DMS79 treated with DMSO at 0.1 percent for 48 hours (cell line): ENCODE measurements around the gene STARD7.
"Not testable (repeated sequence)": the region's sequence is repeated elsewhere in the genome, so short reads cannot be mapped to it uniquely, and the experiment has no call there.

Experiments
- DNase-seq: peaks from one replicate; lab custom pipeline; 2025; lab: John Stamatoyannopoulos, UW

STARD7 gene

DNA sequence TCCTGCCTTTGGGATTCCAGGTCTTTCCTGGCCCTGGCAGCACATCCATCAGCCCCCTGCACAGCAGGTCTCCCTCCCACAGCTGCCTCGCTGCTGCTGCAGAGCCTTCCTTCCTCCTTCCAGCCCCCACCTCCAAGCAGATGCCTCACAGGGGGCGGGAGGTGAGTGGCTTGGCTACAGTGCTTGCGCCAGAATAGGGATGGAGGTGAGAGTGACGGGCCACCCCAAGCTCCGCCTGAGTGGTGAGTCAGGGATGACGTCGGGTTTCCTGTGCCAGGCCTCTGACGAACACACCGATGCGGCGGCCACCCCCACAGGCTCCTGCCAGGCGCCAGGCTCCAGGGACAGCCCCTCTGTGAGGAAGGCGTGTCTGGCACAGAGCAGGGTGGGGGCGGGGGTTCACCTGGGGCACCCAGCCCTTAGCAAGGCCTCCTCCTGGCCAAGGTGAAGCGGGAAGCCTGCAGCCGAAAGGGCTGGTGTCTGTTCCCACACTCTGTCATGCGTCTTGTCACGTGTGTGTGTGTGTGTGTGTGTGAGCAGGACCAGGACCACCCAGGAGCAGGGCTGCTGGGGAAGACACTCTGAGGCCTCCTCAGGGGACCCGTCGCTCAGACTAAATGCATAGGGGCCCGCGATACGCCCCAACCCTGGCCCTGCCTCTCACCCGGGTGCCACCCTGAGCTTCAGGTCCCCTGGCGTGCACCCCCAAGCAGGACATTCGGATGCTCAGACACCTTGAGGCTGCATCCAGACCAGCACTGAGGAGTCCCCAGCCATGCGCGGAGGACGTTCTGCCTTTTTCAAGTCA, 60.0 kb downstream of the STARD7 start:
- peak; percentile 85 for DNase-seq

DNA sequence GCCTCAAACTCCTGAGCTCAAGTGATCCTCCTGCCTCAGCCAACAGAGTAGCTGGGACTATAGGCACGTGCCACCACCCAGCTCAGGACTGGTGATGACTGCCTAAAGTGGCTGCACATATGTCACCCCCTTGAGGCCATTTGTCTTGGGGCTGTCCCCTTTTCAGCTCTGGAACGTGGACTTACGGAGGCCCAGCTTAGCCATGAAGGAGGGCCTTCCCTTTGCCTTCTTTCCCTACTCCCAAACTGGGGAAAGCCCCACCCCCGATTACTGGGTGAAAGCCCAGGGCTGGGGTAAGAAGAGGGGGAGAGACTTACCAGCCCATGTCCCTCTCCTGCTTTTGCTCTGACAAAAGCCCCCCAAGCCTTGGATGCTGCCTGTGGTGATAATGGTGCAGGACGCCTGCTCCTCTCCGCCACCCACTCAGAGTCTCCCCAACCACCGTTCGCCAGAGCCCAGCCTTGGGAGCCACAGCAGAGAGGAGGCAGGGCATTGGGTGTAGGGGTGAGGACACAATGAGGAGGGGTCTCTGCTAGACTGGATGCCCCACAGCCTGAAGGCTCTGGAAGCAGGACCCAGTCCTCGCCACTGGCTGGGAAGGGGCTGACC, 60.9 kb downstream of the STARD7 start:
- peak; percentile 86 for DNase-seq

DNA sequence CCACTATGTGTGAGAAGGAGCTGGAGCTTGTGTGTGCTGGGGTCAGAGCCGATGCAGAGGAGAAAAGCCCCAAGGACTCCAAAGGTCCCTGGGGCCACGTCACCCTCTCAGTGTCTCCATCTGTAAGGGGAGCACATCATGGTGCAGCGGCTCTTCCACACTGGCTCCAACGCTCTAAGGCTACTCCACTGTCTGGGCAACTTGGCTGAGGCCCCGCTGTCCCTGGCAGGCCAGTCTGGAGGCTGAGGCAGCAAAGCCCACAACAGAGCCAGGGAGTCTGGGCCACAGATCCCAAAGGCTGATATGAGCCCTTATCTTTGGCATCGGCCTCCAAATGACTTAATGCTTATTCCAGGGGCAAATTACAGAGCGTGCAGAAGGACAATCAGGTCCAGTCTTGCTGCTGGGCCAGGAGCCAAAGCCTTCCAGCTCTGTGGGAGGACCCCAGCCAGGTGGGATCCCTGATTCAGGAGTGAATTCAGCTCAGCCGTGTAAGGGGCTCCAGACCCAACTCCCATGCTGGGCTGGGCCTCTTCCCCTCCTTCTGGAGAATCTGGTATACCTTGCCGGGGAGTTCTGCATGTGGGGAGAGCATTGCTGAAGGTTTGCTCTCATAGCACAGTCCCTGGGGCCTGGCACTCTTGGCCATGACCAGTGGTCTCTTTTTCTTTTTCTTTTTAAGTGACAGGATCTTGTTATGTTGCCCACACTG, 61.6 kb downstream of the STARD7 start:
- DNase-seq, result peak; percentile 91

- DNase-seq, result peak; percentile 10
Observed at GRCh38 chr2:96146153-96146880, 62.3 kb downstream of the STARD7 start.

GRCh38 chr2:96145848-96146152, 62.8 kb downstream of the STARD7 start:
- no peak for DNase-seq

GRCh38 chr2:96145036-96145847, 63.4 kb downstream of the STARD7 start, which contains the start of gene DUSP2:
Gene DUSP2, minus strand, starts transcription at chr2:96145440. Its CDS starts 86 bp downstream, at chr2:96145354.
- peak; percentile 55 for DNase-seq

DNA sequence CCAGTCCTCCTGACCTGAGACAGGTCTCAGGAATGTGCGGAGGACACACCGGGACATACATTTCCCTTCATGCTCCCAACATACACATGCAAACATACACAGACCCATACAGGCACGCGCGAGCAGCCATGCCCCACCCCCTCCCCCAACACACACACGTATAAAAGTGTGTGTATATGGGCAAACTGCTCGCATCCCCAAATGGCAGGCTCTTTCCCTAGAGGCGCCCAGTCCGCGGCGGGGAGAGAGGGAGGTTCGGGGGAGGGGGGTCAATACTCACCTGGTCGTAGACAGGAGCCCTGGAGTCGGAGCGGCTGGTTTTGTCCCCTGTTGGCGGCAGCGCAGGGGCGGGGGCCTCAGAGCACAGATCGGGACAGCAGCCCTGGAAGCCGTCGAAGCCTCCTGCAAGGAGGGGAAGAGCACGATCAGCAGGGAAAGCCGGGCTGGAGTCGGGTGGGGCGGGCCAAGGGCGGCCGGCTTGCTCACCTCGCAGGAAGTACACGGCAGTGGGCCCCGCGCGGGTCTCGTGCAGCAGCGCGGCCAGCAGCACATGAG, 64.1 kb downstream of the STARD7 start:
- no peak for DNase-seq

- DNase-seq, result peak; percentile 46
Observed at GRCh38 chr2:96143848-96144480, 64.7 kb downstream of the STARD7 start.

- no peak for DNase-seq
Observed at GRCh38 chr2:96143231-96143847, 65.3 kb downstream of the STARD7 start.

DNA sequence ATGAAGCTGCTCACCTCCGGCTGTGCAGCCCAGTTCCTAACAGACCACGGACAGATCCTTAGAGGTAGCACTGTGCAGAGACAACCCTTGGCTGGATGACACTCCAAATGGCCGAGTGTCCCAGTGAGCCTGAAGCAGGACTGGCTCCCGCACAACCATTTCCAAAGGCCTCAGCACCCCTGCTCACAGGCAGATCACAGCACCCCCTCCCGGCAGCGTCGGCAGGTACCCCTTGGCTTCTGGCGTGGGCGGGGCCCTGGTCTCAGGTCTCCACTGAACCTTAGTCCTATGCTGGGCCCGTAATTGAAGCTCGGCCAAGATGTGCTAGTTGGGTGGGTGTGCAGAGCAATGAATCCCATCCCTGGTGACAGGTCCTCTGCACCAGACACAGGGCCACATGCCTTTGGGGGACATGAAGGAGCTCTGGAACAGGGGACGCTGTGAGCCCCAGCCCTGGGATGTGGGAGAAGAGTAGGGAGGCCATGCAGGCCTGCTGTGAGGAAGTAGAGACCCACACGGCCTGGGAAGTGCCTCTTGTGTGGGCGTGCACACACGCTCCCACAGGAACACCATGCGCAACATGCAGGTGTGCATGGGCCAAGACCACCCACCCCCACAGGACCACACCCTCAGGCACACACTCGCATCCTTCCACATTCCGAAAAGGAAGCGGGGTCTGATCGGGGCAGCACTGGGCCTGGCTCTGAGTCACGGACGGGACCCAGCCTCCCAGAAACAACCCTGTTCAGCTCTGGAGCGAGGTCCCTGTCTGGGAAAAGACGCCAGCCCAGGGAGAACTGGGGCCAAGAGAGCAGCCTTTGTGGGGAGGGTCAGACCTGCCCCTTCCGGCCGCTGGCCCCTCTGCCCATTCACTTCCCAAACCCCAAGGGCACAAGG, 66.2 kb downstream of the STARD7 start:
- no peak for DNase-seq

DNA sequence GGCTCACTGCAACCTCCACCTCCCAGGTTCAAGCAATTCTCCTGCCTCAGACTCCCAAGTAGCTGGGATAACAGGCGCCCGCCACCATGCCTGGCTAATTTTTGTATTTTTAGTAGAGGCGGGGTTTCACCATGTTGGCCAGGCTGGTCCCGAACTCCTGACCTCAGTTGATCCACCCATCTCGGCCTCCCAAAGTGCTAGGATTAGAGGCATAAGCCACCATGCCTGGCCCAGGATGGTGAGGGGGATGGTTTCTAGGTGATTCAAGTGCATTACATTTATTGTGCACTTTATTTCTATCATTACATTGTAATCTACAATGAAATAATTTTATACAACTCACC, 67.0 kb downstream of the STARD7 start:
- DNase-seq, result not testable (repeated sequence)

GRCh38 chr2:96140941-96141623, 67.5 kb downstream of the STARD7 start:
- no peak for DNase-seq

GRCh38 chr2:96139181-96139758, 69.4 kb downstream of the STARD7 start:
- DNase-seq, result no peak

GRCh38 chr2:96138179-96139145, 70.2 kb downstream of the STARD7 start, which contains the start of gene ASTL:
Gene ASTL, minus strand, starts transcription at chr2:96138502. Its CDS starts 66 bp downstream, at chr2:96138436.
- DNase-seq, result peak; percentile 91

DNA sequence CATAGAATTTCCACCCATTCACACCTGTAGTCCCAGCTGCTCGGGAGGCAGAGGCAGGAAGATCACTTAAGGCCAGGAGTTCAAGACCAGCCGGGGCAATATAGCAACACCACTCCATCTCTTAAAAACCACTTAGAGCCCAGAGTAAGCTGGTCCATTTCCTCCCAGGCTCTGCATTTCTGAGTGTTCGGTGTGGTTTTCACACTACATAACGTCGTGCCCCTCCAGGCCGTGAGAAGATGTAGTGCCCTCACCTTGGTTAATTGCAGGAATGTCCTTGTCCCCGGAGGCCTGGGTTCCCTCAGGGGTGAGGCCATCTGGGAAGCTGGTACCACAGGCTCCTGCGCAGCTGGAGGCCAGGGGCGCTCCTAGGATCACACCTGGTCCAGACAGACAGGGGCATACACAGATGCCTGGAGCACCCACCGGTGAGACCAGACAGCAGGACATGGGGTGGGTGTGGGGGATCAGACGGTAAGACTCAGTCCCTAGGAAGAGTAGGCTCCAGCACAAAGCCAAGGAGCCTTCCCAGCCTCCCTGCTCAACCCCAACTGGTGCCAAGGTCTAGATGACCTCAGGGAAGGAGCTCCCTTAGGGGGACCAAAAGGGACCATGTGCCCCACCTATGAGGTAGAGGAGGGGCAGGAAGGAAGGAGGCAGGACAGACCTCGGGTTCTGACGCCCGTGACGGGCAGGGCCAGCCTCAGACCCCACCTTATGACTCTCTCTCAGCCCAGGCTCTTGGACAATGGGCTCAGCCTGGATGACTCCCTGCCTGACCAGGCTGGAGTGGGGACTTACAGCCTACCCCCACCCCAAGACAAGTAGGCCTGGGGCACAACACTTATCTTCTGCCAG, 71.1 kb downstream of the STARD7 start:
- DNase-seq, result no peak

DNA sequence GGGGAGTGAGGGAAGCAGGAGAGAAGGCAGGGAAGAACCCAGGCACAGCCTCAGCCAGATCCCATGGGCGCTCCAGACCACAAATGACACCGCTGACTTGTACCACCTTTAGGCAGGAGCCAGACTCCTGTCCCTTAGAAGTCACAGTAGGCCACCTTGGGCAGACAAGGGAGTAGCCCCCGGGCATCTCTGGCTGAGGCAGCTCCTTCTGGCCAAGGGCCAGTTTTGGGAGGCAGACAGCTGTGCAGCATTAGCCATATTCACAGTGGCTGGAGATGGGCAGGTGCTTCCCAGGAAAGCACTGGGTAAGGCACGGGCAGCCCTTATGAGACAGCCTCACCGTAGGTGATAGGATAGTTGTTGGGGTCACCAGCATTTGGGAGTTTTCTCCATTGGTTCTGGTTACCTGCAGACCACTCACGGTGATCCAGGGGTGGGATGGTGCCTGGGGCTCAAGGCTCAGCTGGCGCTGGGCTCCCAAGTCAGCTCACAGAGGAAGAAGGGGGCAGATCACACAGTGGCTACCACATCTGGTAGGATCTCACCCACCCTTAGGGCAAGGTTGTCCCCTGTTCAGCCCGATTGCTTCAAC, 72.4 kb downstream of the STARD7 start:
- peak; percentile 69 for DNase-seq
